Measurements from ENCODE around the gene SERPINI1. TPM values are rescaled to one million over a fixed set of nuclear protein-coding genes. Genes with fewer than 3 reads are reported as not detected.

SERPINI1 gene
- total RNA-seq, 1 experiment from 2014 or later, result 6.0 TPM

- no peak overlapping the region for H3K27ac Mint-ChIP-seq
- Histone ChIP-seq H3K79me1 (ENCODE audit: insufficient read depth, low read depth, low read length, poor library complexity, severe bottlenecking) (no peaks in the 10 kb centered on the region), H3K23ac (ENCODE audit: insufficient read length, low read depth, low read length) (no peak overlapping the region), H3K56ac (ENCODE audit: insufficient read length, low read depth, low read length) (no peak overlapping the region), H3K79me2 (ENCODE audit: insufficient read depth, low read length) (no peaks in the 10 kb centered on the region), H2AK5ac (ENCODE audit: insufficient read length, low read length) (no peak overlapping the region), H2BK20ac (ENCODE audit: low read depth, low read length, poor library complexity, severe bottlenecking) (no peak overlapping the region), H2BK15ac (ENCODE audit: low read depth, low read length) (no peak overlapping the region), H2BK5ac (ENCODE audit: insufficient read length, low read length) (no peak overlapping the region), H4K8ac (replicated peaks; ENCODE audit: insufficient read length, low read depth, low read length) (no peak overlapping the region), H3K18ac (ENCODE audit: insufficient read length, low read depth, low read length) (no peak overlapping the region), H3K23me2 (ENCODE audit: insufficient read length, low read depth, low read length, poor library complexity, severe bottlenecking) (no peaks in the 10 kb centered on the region), H2AFZ (ENCODE audit: low read length) (no peak overlapping the region), H3K9me3 (ENCODE audit: control insufficient read depth, low read depth, low read length) (no peaks in the 10 kb centered on the region), H3K4ac (ENCODE audit: low read depth, low read length) (no peak overlapping the region), H3K27me3 (ENCODE audit: insufficient read depth, low read length) (no peaks in the 10 kb centered on the region), H3K4me2 (ENCODE audit: insufficient read depth, insufficient read length, low read length) (no peak overlapping the region), H4K91ac (ENCODE audit: insufficient read length, low read depth, low read length) (no peak overlapping the region), H3K27ac (ENCODE audit: insufficient read length, low read depth, low read length) (no peak overlapping the region), H3K4me1 (ENCODE audit: insufficient read depth, low read length) (no peaks in the 10 kb centered on the region), H3K14ac (ENCODE audit: insufficient read depth, low read length) (no peak overlapping the region), H3K9ac (ENCODE audit: extremely low read depth, insufficient read length, low read length) (no peak overlapping the region), H3T11ph (ENCODE audit: low read length) (no peak overlapping the region), H2BK120ac (ENCODE audit: low read depth, low read length, poor library complexity, severe bottlenecking) (no peak overlapping the region), H4K20me1 (ENCODE audit: control insufficient read depth, insufficient read depth, insufficient read length) (no peaks in the 10 kb centered on the region), H4K5ac (ENCODE audit: insufficient read length, low read depth, low read length) (no peak overlapping the region), H2BK12ac (ENCODE audit: insufficient read length, low read depth, low read length) (no peak overlapping the region)
- no peaks in the 10 kb centered on the region for H3K27me3 Mint-ChIP-seq (ENCODE audit: low read depth)
- TF ChIP-seq CTCF (conservative IDR thresholded peaks at IDR 0.05), result no peak
- no peaks in the 10 kb centered on the region for H3K4me1 Mint-ChIP-seq
- no peak overlapping the region for H3K4me3 Mint-ChIP-seq
- H3K36me3 Mint-ChIP-seq (ENCODE audit: insufficient read depth in 1 of 3, low read depth in 3 of 3), result no peaks in the 10 kb centered on the region
- no peak for DNase-seq
- no peaks in the 10 kb centered on the region for H3K9me3 Mint-ChIP-seq
- no CpG with 5 or more reads among the region's 4 CpGs for WGBS (ENCODE audit: extremely low coverage, insufficient read length, low lambda C conversion rate)
These were observed 51.9 kb downstream of the SERPINI1 start for GRCh38 chr3:167787440-167787839.

Measured in H9 (cell line).